ENCODE measurements around the gene SLA2.

SLA2 gene

DNA sequence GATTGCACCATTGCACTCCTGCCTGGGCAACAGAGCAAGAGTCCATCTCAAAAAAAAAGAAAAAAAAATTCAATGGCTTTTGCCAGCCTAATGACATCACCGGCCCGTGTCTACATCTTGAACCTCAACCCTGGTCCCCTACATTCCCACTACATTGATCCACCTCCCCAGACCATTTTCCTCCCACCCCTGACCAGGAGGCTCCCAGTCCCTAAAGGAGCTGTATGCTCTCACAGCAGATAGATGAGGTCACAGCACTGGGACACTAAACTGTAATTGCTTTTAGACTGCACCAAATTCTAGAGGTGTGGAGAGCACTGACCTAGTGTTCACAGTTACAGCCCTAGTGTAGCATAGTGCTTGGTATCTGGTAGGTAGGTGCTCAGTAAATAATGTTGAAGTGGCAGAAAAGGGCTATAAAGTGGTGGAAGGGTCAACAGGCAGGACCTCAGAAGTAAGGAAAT, 61.9 kb downstream of the SLA2 start:
- Histone ChIP-seq H3K4me3 (replicated peaks; ENCODE audit: low read depth, low read length) (no peak overlapping the region), H3K36me3 (ENCODE audit: control insufficient read depth, insufficient read depth, low read length) (peaks cover 35% of the 10 kb centered on the region), H3K27me3 (replicated peaks; ENCODE audit: control insufficient read depth, insufficient read depth, low read length) (no peaks in the 10 kb centered on the region)
- no peak for DNase-seq (ENCODE audit: extremely low read depth, insufficient read length)
- TF ChIP-seq, protein P1, sequence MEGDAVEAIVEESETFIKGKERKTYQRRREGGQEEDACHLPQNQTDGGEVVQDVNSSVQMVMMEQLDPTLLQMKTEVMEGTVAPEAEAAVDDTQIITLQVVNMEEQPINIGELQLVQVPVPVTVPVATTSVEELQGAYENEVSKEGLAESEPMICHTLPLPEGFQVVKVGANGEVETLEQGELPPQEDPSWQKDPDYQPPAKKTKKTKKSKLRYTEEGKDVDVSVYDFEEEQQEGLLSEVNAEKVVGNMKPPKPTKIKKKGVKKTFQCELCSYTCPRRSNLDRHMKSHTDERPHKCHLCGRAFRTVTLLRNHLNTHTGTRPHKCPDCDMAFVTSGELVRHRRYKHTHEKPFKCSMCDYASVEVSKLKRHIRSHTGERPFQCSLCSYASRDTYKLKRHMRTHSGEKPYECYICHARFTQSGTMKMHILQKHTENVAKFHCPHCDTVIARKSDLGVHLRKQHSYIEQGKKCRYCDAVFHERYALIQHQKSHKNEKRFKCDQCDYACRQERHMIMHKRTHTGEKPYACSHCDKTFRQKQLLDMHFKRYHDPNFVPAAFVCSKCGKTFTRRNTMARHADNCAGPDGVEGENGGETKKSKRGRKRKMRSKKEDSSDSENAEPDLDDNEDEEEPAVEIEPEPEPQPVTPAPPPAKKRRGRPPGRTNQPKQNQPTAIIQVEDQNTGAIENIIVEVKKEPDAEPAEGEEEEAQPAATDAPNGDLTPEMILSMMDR (IDR thresholded peaks at IDR 0.05; ENCODE audit: insufficient read depth, low read length, poor library complexity, severe bottlenecking) = no peak

DNA sequence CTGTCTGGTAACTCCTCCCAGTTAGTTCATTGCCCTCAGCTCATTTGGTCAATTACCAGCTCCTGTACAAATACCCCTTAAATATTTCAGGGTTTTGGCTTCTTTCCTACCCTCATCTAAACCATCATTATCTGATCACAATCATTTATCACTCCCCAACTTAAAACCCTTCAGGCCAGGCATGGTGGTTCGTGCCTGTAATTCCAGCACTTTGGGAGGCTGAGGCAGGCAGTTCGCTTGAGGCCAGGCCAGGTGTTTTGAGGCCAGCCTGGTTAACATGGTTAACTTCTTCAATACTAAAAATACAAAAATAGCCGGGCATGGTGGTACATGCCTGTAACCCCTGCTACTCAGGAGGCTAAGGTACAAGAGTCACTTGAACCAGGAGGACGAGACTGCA, 63.2 kb downstream of the SLA2 start:
- no peak for DNase-seq (ENCODE audit: extremely low read depth, insufficient read length)
- TF ChIP-seq, protein P1 (IDR thresholded peaks at IDR 0.05; ENCODE audit: insufficient read depth, low read length, poor library complexity, severe bottlenecking) = no peak
- Histone ChIP-seq H3K4me3 (replicated peaks; ENCODE audit: low read depth, low read length) (no peak overlapping the region), H3K27me3 (replicated peaks; ENCODE audit: control insufficient read depth, insufficient read depth, low read length) (no peaks in the 10 kb centered on the region), H3K36me3 (ENCODE audit: control insufficient read depth, insufficient read depth, low read length) (peaks cover 36% of the 10 kb centered on the region)

DNA sequence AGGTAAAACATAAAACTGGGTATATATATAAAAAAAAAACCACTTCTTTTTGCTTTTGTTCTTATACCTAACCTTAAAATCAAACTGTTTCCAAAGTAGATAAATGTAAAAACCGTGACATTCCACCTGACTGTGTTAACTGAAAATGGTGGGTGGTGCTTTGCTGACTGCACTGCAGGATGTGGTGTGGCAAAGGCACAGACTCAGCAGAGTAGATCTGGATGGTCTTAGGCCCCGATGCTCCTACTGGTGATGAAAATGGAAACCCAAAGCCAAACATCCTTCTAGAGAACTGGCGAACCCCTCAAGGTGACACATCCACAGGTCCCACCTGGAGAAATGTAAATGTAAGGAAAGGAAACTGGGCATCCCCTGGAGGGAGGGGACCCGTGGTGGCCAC, 63.7 kb downstream of the SLA2 start:
- TF ChIP-seq, protein P1 (IDR thresholded peaks at IDR 0.05; ENCODE audit: insufficient read depth, low read length, poor library complexity, severe bottlenecking) = no peak
- H3K4me3 ChIP-seq (replicated peaks; ENCODE audit: low read depth, low read length) = no peak overlapping the region
- peaks cover 36% of the 10 kb centered on the region for H3K36me3 ChIP-seq (ENCODE audit: control insufficient read depth, insufficient read depth, low read length)
- DNase-seq (ENCODE audit: extremely low read depth, insufficient read length) = no peak
- no peaks in the 10 kb centered on the region for H3K27me3 ChIP-seq (replicated peaks; ENCODE audit: control insufficient read depth, insufficient read depth, low read length)

DNA sequence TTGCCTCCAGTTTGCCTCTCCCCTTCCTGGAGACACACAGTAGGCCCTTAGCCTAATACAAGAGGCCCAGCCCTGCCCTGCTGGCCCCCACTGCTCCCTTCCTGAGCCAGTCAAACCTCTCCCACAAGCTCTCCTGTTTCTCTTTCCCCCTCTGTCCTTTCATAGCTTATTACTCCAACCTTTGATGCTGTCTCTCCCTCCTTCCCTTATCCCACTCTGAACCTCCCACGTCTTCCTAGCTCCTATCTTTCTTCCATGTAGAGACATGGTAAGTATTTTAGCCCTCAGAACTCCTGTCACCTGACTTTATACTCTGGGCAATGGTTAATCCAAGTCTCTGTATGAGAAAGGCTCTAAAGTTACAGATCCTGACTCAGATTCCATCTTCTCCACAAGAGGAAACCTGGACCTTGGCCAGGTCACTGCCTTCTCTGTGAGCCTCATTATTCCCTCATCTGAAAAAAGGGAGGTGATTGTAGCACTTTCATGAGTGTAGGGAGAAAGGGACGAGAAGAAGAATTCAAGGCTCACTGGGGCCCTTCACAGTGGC, 65.9 kb downstream of the SLA2 start:
- DNase-seq (ENCODE audit: extremely low read depth, insufficient read length) = no peak
- peaks cover 28% of the 10 kb centered on the region for H3K36me3 ChIP-seq (ENCODE audit: control insufficient read depth, insufficient read depth, low read length)
- TF ChIP-seq, protein P1 (IDR thresholded peaks at IDR 0.05; ENCODE audit: insufficient read depth, low read length, poor library complexity, severe bottlenecking) = no peak

DNA sequence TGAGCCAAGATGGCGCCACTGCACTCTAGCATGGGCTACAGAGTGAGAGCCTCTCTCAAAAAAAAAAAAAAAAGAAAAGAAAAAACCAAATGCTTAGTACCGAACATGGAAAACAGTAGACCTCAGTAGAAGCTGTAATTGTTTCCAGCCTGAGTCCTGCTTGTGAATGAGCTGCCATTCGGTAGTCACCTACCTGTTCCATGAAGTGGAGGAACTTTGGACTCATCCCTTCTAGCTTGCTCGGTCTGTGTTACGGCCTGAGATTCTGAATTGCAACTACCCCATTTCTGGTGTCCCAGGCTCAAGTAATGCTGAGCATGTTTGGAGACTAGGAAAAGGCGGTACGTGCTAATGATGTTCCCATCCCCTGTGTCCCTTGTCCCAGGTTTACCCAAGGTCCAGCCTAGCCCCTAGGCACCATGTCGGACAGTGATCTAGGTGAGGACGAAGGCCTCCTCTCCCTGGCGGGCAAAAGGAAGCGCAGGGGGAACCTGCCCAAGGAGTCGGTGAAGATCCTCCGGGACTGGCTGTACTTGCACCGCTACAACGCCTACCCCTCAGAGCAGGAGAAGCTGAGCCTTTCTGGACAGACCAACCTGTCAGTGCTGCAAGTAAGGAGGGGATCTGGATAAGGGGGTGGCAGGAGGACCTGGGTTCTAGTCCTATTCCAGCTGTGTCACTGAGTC, 67.5 kb downstream of the SLA2 start:
- Histone ChIP-seq H3K36me3 (ENCODE audit: control insufficient read depth, insufficient read depth, low read length) (peaks cover 24% of the 10 kb centered on the region), H3K4me3 (replicated peaks; ENCODE audit: low read depth, low read length) (no peak overlapping the region), H3K27me3 (replicated peaks; ENCODE audit: control insufficient read depth, insufficient read depth, low read length) (no peaks in the 10 kb centered on the region)
- no peak for DNase-seq (ENCODE audit: extremely low read depth, insufficient read length)
- TF ChIP-seq, protein P1 (IDR thresholded peaks at IDR 0.05; ENCODE audit: insufficient read depth, low read length, poor library complexity, severe bottlenecking) = no peak

More for the DNA sequence above, 65.9 kb downstream of the SLA2 start:
- no peaks in the 10 kb centered on the region for H3K27me3 ChIP-seq (replicated peaks; ENCODE audit: control insufficient read depth, insufficient read depth, low read length)
- H3K4me3 ChIP-seq (replicated peaks; ENCODE audit: low read depth, low read length) = no peak overlapping the region

Measured in GM06990 (cell line).